SH-SY5Y (cell line): ENCODE results near the gene GTF2H4.

Experiments
- GATA2 ChIP-seq: IDR thresholded peaks from 2 replicates; pipeline ENCODE4 v1.6.1; 2011; ENCODE audit warnings: mild to moderate bottlenecking, low read depth, low read length
- GATA3 ChIP-seq: IDR thresholded peaks from 2 replicates; pipeline ENCODE4 v1.6.1; 2011; ENCODE audit warnings: low read depth, mild to moderate bottlenecking, low read length, moderate library complexity

DNA sequence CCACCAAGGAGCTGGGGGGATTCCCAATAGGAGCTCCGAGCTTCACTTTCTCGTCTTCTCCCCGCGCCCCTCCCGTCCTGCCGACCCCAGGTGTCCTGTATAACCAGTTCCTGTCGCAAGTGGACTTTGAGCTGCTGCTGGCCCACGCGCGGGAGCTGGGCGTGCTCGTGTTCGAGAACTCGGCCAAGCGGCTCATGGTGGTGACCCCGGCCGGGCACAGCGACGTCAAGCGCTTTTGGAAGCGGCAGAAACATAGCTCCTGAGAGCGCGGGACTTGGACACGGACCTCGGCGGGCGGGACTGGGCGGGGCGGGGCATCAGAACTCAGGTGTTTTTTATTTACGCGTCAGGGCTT is 5.7 kb downstream of the GTF2H4 start:
- TF ChIP-seq GATA2 = no peak
- TF ChIP-seq GATA3 = no peak
